H9 (cell line): ENCODE measurements around the gene C10orf71. TPM values are rescaled to one million over a fixed set of nuclear protein-coding genes. Genes with fewer than 3 reads are reported as not detected.

Experiments
- DNase-seq: peaks from one replicate; pipeline ENCODE4 v3.0.0-alpha.2; 2017
- H2AFZ ChIP-seq: one replicate; pipeline ENCODE4 v1.6.1; 2013; ENCODE audit warnings: mild to moderate bottlenecking, low read length, control low read depth, moderate library complexity
- H2AK5ac ChIP-seq: 2 replicates; pipeline ENCODE4 v1.6.1; 2013; ENCODE audit warnings: low read length, control low read depth, mixed read lengths; ENCODE audit not compliant: insufficient read length
- H2BK120ac ChIP-seq: one replicate; pipeline ENCODE4 v1.6.1; 2013; ENCODE audit warnings: low read depth, mild to moderate bottlenecking, low read length, control low read depth, inconsistent platforms; ENCODE audit not compliant: poor library complexity, severe bottlenecking
- H2BK12ac ChIP-seq: 2 replicates; pipeline ENCODE4 v1.6.1; 2013; ENCODE audit warnings: low read length, control low read depth, mixed read lengths, low read depth; ENCODE audit not compliant: insufficient read length
- H2BK15ac ChIP-seq: 2 replicates; pipeline ENCODE4 v1.6.1; 2013; ENCODE audit warnings: low read depth, low read length, control low read depth
- H2BK20ac ChIP-seq: one replicate; pipeline ENCODE4 v1.6.1; 2013; ENCODE audit warnings: low read depth, mild to moderate bottlenecking, low read length, control low read depth, inconsistent platforms; ENCODE audit not compliant: poor library complexity, severe bottlenecking
- H2BK5ac ChIP-seq: 2 replicates; pipeline ENCODE4 v1.6.1; 2013; ENCODE audit warnings: low read length, control low read depth, mixed read lengths; ENCODE audit not compliant: insufficient read length
- H3K14ac ChIP-seq: 2 replicates; pipeline ENCODE4 v1.6.1; 2013; ENCODE audit warnings: low read length, control low read depth; ENCODE audit not compliant: insufficient read depth
- H3K18ac ChIP-seq: 2 replicates; pipeline ENCODE4 v1.6.1; 2013; ENCODE audit warnings: low read depth, mild to moderate bottlenecking, mixed read lengths, low read length, control low read depth; ENCODE audit not compliant: insufficient read length
- H3K23ac ChIP-seq: 2 replicates; pipeline ENCODE4 v1.6.1; 2013; ENCODE audit warnings: low read length, control low read depth, mixed read lengths, low read depth; ENCODE audit not compliant: insufficient read length
- H3K23me2 ChIP-seq: 2 replicates; pipeline ENCODE4 v1.6.1; 2013; ENCODE audit warnings: low read depth, mild to moderate bottlenecking, mixed read lengths, low read length, control low read depth; ENCODE audit not compliant: insufficient read length, poor library complexity, severe bottlenecking
- H3K27ac ChIP-seq: 2 replicates; pipeline ENCODE4 v1.5.1; 2013; ENCODE audit warnings: low read length, control low read depth, mixed read lengths, low read depth; ENCODE audit not compliant: insufficient read length
- H3K27me3 ChIP-seq: 2 replicates; pipeline ENCODE4 v1.6.1; 2013; ENCODE audit warnings: low read length, control low read depth, inconsistent platforms; ENCODE audit not compliant: insufficient read depth
- H3K4ac ChIP-seq: 2 replicates; pipeline ENCODE4 v1.6.1; 2013; ENCODE audit warnings: low read depth, mild to moderate bottlenecking, control low read depth, inconsistent platforms, low read length, moderate library complexity
- H3K4me1 ChIP-seq: 2 replicates; pipeline ENCODE4 v1.6.1; 2013; ENCODE audit warnings: low read length, control low read depth, inconsistent platforms; ENCODE audit not compliant: insufficient read depth
- H3K4me2 ChIP-seq: 2 replicates; pipeline ENCODE4 v1.6.1; 2013; ENCODE audit warnings: low read length, control low read depth, mixed read lengths; ENCODE audit not compliant: insufficient read length, insufficient read depth
- H3K56ac ChIP-seq: 2 replicates; pipeline ENCODE4 v1.6.1; 2013; ENCODE audit warnings: low read depth, mild to moderate bottlenecking, mixed read lengths, low read length, control low read depth; ENCODE audit not compliant: insufficient read length
- H3K79me1 ChIP-seq: 2 replicates; pipeline ENCODE4 v1.6.1; 2013; ENCODE audit warnings: low read depth, mild to moderate bottlenecking, moderate library complexity, low read length, control low read depth, inconsistent platforms; ENCODE audit not compliant: insufficient read depth, poor library complexity, severe bottlenecking
- H3K79me2 ChIP-seq: 2 replicates; pipeline ENCODE4 v1.6.1; 2013; ENCODE audit warnings: low read length, control low read depth, inconsistent platforms; ENCODE audit not compliant: insufficient read depth
- H3K9ac ChIP-seq: 2 replicates; pipeline ENCODE4 v1.6.1; 2013; ENCODE audit warnings: low read length, control low read depth, mixed read lengths; ENCODE audit not compliant: insufficient read length; ENCODE audit errors: extremely low read depth
- H3K9me3 ChIP-seq: one replicate; pipeline ENCODE4 v1.6.1; 2013; ENCODE audit warnings: low read depth, low read length, inconsistent platforms; ENCODE audit not compliant: control insufficient read depth
- H3T11ph ChIP-seq: one replicate; pipeline ENCODE4 v1.6.1; 2013; ENCODE audit warnings: mild to moderate bottlenecking, low read length, control low read depth, inconsistent platforms
- H4K20me1 ChIP-seq: one replicate; pipeline ENCODE4 v1.6.1; 2013; ENCODE audit not compliant: control insufficient read depth, insufficient read length, insufficient read depth
- H4K5ac ChIP-seq: 2 replicates; pipeline ENCODE4 v1.6.1; 2013; ENCODE audit warnings: low read depth, mild to moderate bottlenecking, mixed read lengths, low read length, control low read depth; ENCODE audit not compliant: insufficient read length
- H4K8ac ChIP-seq: replicated peaks from 2 replicates; pipeline ENCODE4 v1.6.1; 2013; ENCODE audit warnings: low read length, control low read depth, mixed read lengths, low read depth; ENCODE audit not compliant: insufficient read length
- H4K91ac ChIP-seq: 2 replicates; pipeline ENCODE4 v1.6.1; 2013; ENCODE audit warnings: low read depth, mild to moderate bottlenecking, moderate library complexity, mixed read lengths, low read length, control low read depth; ENCODE audit not compliant: insufficient read length
- H3K27ac Mint-ChIP-seq, 3 experiments: 2 replicates in 2 of 3; 3 replicates in 1 of 3; pipeline ENCODE4 v1.8.0; 2020 to 2021; ENCODE audit warnings: mixed read lengths in 3 of 3, mild to moderate bottlenecking in 1 of 3, moderate library complexity in 1 of 3
- H3K27me3 Mint-ChIP-seq: 2 replicates; pipeline ENCODE4 v1.8.0; 2021; ENCODE audit warnings: low read depth, mild to moderate bottlenecking, moderate library complexity, mixed read lengths
- H3K36me3 Mint-ChIP-seq, 3 experiments: 2 replicates in 2 of 3; 3 replicates in 1 of 3; pipeline ENCODE4 v1.8.0; 2020 to 2021; ENCODE audit warnings: low read depth in 3 of 3, mixed read lengths in 3 of 3; ENCODE audit not compliant: insufficient read depth in 1 of 3
- H3K4me1 Mint-ChIP-seq, 2 experiments: 2 replicates each; pipeline ENCODE4 v1.8.0; 2020; ENCODE audit warnings: mixed read lengths in 2 of 2
- H3K4me3 Mint-ChIP-seq, 2 experiments: 2 replicates in 1 of 2; 3 replicates in 1 of 2; pipeline ENCODE4 v1.8.0; 2020 to 2021; ENCODE audit warnings: mild to moderate bottlenecking in 2 of 2, mixed read lengths in 2 of 2, moderate library complexity in 1 of 2
- H3K9me3 Mint-ChIP-seq, 2 experiments: 2 replicates in 1 of 2; 3 replicates in 1 of 2; pipeline ENCODE4 v1.8.0; 2020; ENCODE audit warnings: mild to moderate bottlenecking in 2 of 2, mixed read lengths in 2 of 2, moderate library complexity in 1 of 2
- WGBS: extraction: QIAGEN DNeasy Blood & Tissue Kit; methylation state at CpG from one replicate; pipeline ENCODE4 v1.1.7; 2013; ENCODE audit warnings: missing lambda C conversion rate, low lambda C conversion rate, mixed read lengths; ENCODE audit not compliant: insufficient read length; ENCODE audit errors: extremely low coverage; 5-methylcytosine and 5-hydroxymethylcytosine counted together
- total RNA-seq: library from RNA; stranded (reverse); gene quantifications from 2 replicates; pipeline ENCODE4 v1.2.1, GENCODE V29; 2021
- TF ChIP-seq, protein P1 (sequence below): fragments of 200-600 bp; sonication (generic); conservative IDR thresholded peaks from 3 replicates; pipeline ENCODE4 v1.8.0; 2021; ENCODE audit warnings: antibody characterized with exemption, mild to moderate bottlenecking

Gene C10orf71
- total RNA-seq, 1 experiment from 2014 or later = not detected

DNA sequence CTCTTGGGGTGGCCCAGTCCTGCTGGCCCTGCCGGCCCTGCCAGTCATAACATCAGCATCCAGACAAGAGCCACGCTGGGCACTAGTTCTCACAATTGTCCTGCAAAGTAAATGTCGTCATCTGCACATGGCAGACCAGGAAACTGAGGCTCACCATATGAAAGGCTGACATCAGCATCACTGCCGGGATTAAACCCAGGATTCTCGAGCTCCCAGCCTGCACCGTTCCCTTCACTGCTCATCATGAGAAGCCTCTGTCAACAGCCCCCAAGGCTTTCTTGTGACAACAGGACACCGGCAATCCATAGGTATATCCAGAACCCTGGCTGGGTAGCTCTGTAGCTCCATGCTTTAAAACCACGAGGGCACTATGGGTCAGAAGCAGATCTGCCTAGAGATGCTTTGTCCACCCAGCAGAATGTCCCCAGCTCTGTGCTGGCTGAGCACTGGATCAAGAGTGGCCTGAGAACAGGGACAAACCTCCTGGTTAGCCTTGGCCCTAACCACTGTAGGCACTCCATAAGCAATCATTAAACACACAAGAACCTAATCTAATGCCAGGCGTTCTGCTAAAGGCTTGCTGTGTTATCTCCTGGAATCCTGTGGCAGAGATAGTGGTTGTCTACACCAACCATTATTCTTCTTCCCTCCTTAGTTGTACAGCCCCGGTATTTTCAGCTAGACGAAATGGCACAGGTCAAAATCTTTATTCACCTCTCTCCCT is 41.2 kb upstream of the C10orf71 start:
- Mint-ChIP-seq H3K27me3 (peaks cover 15% of the 10 kb centered on the region), H3K4me1 (peaks cover 4 to 6% of the 10 kb centered on the region in 2 experiments; a peak in 2 of 4 replicates), H3K9me3 (no peaks in the 10 kb centered on the region), H3K27ac (no peak overlapping the region), H3K4me3 (no peak overlapping the region), H3K36me3 (no peaks in the 10 kb centered on the region)
- Histone ChIP-seq H3K23ac (no peak overlapping the region), H2AK5ac (no peak overlapping the region), H2BK15ac (no peak overlapping the region), H3K4me1 (no peaks in the 10 kb centered on the region), H4K20me1 (peaks cover 2% of the 10 kb centered on the region), H3K27me3 (no peaks in the 10 kb centered on the region), H3K79me2 (no peaks in the 10 kb centered on the region), H3K79me1 (no peaks in the 10 kb centered on the region), H3K56ac (no peak overlapping the region), H3K9me3 (no peaks in the 10 kb centered on the region), H2BK12ac (no peak overlapping the region), H4K91ac (no peak overlapping the region), H2BK20ac (no peak overlapping the region), H3T11ph (no peak overlapping the region), H3K18ac (no peak overlapping the region), H3K4me2 (no peak overlapping the region), H3K9ac (no peak overlapping the region), H3K4ac (no peak overlapping the region), H4K5ac (no peak overlapping the region), H3K27ac (no peak overlapping the region), H2BK120ac (no peak overlapping the region), H4K8ac (no peak overlapping the region), H3K23me2 (no peaks in the 10 kb centered on the region), H3K14ac (no peak overlapping the region), H2AFZ (no peak overlapping the region), H2BK5ac (no peak overlapping the region)
- TF ChIP-seq, protein P1, sequence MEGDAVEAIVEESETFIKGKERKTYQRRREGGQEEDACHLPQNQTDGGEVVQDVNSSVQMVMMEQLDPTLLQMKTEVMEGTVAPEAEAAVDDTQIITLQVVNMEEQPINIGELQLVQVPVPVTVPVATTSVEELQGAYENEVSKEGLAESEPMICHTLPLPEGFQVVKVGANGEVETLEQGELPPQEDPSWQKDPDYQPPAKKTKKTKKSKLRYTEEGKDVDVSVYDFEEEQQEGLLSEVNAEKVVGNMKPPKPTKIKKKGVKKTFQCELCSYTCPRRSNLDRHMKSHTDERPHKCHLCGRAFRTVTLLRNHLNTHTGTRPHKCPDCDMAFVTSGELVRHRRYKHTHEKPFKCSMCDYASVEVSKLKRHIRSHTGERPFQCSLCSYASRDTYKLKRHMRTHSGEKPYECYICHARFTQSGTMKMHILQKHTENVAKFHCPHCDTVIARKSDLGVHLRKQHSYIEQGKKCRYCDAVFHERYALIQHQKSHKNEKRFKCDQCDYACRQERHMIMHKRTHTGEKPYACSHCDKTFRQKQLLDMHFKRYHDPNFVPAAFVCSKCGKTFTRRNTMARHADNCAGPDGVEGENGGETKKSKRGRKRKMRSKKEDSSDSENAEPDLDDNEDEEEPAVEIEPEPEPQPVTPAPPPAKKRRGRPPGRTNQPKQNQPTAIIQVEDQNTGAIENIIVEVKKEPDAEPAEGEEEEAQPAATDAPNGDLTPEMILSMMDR = no peak
- WGBS = no CpG with 5 or more reads among the region's 11 CpGs
- no peak for DNase-seq
